Breast epithelium (tissue), 3 donors: ENCODE data around the gene MRGPRD.

ENCODE experiments used
- POLR2A ChIP-seq: fragments of 450-650 bp; IDR thresholded peaks from one replicate; pipeline ENCODE4 v1.6.1; 2016; ENCODE audit warnings: antibody characterized with exemption, mild to moderate bottlenecking, moderate library complexity
- TF ChIP-seq, protein P1 (sequence below), 3 donors: fragments of 450-650 bp; IDR thresholded peaks; one replicate each; pipeline ENCODE4 v1.5.1; 2016 to 2017; ENCODE audit warnings: antibody characterized with exemption in 3 of 3, mild to moderate bottlenecking in 3 of 3, moderate library complexity in 3 of 3

DNA sequence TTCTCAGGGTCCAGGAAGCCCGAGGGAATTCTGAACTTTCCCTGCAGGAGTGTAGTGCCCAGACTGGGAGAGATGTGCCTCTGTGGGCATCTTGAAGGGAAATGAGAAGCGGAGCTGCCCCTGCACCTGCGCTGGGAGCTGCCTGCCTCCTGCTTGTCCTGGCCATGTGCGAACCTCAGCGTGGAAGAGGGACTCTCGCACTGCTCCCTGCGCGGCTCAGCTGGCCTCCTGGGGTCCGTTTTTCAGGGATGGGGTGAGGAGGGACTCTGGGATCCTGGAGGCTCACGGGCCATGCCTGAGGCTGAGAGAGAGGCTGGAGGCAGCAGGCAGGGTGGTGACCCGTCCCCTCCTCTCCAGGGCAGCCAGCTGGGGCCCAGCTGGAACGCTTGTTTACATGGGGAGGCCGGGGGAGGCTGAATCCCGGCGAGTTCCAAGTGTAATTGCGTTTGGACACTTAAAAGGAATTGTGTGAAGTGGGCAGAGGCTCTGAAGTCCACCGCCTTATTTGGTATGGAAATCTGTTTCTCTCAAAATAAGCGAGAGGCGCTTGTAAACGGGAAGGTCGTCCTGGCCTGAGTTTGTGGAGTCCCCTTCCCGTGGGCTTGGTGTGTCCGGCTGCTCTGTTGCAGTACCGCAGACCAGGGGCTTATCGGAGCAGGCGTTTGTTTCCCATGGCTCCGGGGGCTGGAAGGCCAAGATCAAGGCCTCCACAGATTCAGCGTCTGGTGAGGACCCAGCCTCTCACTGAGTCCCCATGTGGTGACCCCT, 33.5 kb upstream of the MRGPRD start:
- TF ChIP-seq, protein P1, sequence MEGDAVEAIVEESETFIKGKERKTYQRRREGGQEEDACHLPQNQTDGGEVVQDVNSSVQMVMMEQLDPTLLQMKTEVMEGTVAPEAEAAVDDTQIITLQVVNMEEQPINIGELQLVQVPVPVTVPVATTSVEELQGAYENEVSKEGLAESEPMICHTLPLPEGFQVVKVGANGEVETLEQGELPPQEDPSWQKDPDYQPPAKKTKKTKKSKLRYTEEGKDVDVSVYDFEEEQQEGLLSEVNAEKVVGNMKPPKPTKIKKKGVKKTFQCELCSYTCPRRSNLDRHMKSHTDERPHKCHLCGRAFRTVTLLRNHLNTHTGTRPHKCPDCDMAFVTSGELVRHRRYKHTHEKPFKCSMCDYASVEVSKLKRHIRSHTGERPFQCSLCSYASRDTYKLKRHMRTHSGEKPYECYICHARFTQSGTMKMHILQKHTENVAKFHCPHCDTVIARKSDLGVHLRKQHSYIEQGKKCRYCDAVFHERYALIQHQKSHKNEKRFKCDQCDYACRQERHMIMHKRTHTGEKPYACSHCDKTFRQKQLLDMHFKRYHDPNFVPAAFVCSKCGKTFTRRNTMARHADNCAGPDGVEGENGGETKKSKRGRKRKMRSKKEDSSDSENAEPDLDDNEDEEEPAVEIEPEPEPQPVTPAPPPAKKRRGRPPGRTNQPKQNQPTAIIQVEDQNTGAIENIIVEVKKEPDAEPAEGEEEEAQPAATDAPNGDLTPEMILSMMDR (IDR thresholded peaks at IDR 0.05) = no peak
- TF ChIP-seq POLR2A = no peak
